Activated T-cell treated with anti-CD3 and anti-CD28 coated beads, Interleukin-2, amount 50 U/mL, for 72 hours (primary cell): Measurements from ENCODE around the gene UBTD1. TPM values are rescaled to one million over a fixed set of nuclear protein-coding genes. Genes with fewer than 3 reads are reported as not detected.
A peak's percentile ranks its signal among the peaks of the same experiment; 100 is the strongest.

ENCODE experiments used
- ATAC-seq, 2 donors: fragments of 150-1000 bp; cut with Tn5 transposase; replicated peaks in 1 of 2; 2 replicates each; pipeline ENCODE4 v1.10.0; 2021; ENCODE audit warnings: moderate library complexity in 2 of 2, mild to moderate bottlenecking in 1 of 2
- DNase-seq, 2 donors: peaks; one replicate each; pipeline ENCODE4 v3.0.0; 2021 to 2022; ENCODE audit warnings: mixed read lengths in 1 of 2
- H3K27ac Mint-ChIP-seq: one replicate; pipeline ENCODE4 v1.8.0; 2022; ENCODE audit warnings: mild to moderate bottlenecking, moderate library complexity, mixed read lengths
- H3K27me3 Mint-ChIP-seq: one replicate; pipeline ENCODE4 v1.8.0; 2022; ENCODE audit warnings: low read depth, mixed read lengths
- H3K36me3 Mint-ChIP-seq, 2 donors: one replicate each; pipeline ENCODE4 v1.8.0; 2022; ENCODE audit warnings: mixed read lengths in 2 of 2, mild to moderate bottlenecking in 1 of 2; ENCODE audit not compliant: insufficient read depth in 2 of 2
- H3K4me1 Mint-ChIP-seq: one replicate; pipeline ENCODE4 v1.8.0; 2022; ENCODE audit warnings: low read depth, mixed read lengths
- H3K4me3 Mint-ChIP-seq, 2 donors: one replicate each; pipeline ENCODE4 v1.8.0; 2022; ENCODE audit warnings: mild to moderate bottlenecking in 2 of 2, mixed read lengths in 2 of 2, moderate library complexity in 2 of 2
- H3K9me3 Mint-ChIP-seq, 2 donors: one replicate each; pipeline ENCODE4 v1.8.0; 2022; ENCODE audit warnings: mixed read lengths in 2 of 2
- total RNA-seq, 2 donors: library from RNA; stranded (reverse); gene quantifications; one replicate each; pipeline ENCODE4 v1.2.3, GENCODE V29; 2022

The UBTD1 gene
- total RNA-seq, 2 donors from 2014 or later: 3.7 to 4.1 TPM

- ATAC-seq (no peak), DNase-seq (no peak)
- Mint-ChIP-seq H3K4me3 (no peak overlapping the region), H3K4me1 (peaks cover 22% of the 10 kb centered on the region), H3K36me3 (no peaks in the 10 kb centered on the region), H3K27ac (no peak overlapping the region), H3K9me3 (no peaks in the 10 kb centered on the region), H3K27me3 (no peaks in the 10 kb centered on the region)
Observed at GRCh38 chr10:97539523-97540200, 40.9 kb downstream of the UBTD1 start.

GRCh38 chr10:97540669-97541500, 42.2 kb downstream of the UBTD1 start:
- H3K4me1 Mint-ChIP-seq: peaks cover 22% of the 10 kb centered on the region

GRCh38 chr10:97542169-97543024, 43.7 kb downstream of the UBTD1 start:
- H3K9me3 Mint-ChIP-seq: no peaks in the 10 kb centered on the region
- H3K27me3 Mint-ChIP-seq: no peaks in the 10 kb centered on the region
- H3K4me1 Mint-ChIP-seq: peaks cover 22% of the 10 kb centered on the region
- H3K36me3 Mint-ChIP-seq: no peaks in the 10 kb centered on the region
- DNase-seq (peak; percentile 41 to 46), ATAC-seq (peak; percentile 65 to 68)
- peak overlapping the region; percentile 50 to 58 for H3K4me3 Mint-ChIP-seq
- H3K27ac Mint-ChIP-seq: no peak overlapping the region

More at GRCh38 chr10:97540669-97541500, 42.2 kb downstream of the UBTD1 start:
- Mint-ChIP-seq H3K4me3 (no peak overlapping the region), H3K27ac (no peak overlapping the region), H3K27me3 (no peaks in the 10 kb centered on the region), H3K9me3 (no peaks in the 10 kb centered on the region), H3K36me3 (no peaks in the 10 kb centered on the region)
- ATAC-seq: no peak
- no peak for DNase-seq

- peaks cover 22% of the 10 kb centered on the region for H3K4me1 Mint-ChIP-seq
- H3K36me3 Mint-ChIP-seq: no peaks in the 10 kb centered on the region
- H3K9me3 Mint-ChIP-seq: no peaks in the 10 kb centered on the region
- peak; percentile 93 to 94 for ATAC-seq
- DNase-seq: peak; percentile 64 to 73
- H3K4me3 Mint-ChIP-seq: peak overlapping the region; percentile 50 to 58
- H3K27ac Mint-ChIP-seq: peak overlapping the region; percentile 66
- H3K27me3 Mint-ChIP-seq: no peaks in the 10 kb centered on the region
Observed at GRCh38 chr10:97543025-97543546, 44.4 kb downstream of the UBTD1 start.

GRCh38 chr10:97546456-97547270, 47.9 kb downstream of the UBTD1 start:
- Mint-ChIP-seq H3K27ac (no peak overlapping the region), H3K36me3 (no peaks in the 10 kb centered on the region), H3K4me3 (no peak overlapping the region), H3K27me3 (no peaks in the 10 kb centered on the region), H3K9me3 (no peaks in the 10 kb centered on the region), H3K4me1 (peaks cover 22% of the 10 kb centered on the region)
- ATAC-seq (no peak), DNase-seq (no peak)

GRCh38 chr10:97547271-97547600, 48.5 kb downstream of the UBTD1 start:
- Mint-ChIP-seq H3K36me3 (no peaks in the 10 kb centered on the region), H3K9me3 (no peaks in the 10 kb centered on the region), H3K27ac (no peak overlapping the region), H3K4me1 (peaks cover 16% of the 10 kb centered on the region), H3K27me3 (no peaks in the 10 kb centered on the region), H3K4me3 (no peak overlapping the region)
- no peak for ATAC-seq
- DNase-seq: no peak

- Mint-ChIP-seq H3K4me3 (no peak overlapping the region), H3K36me3 (no peaks in the 10 kb centered on the region), H3K9me3 (no peaks in the 10 kb centered on the region), H3K27ac (no peak overlapping the region), H3K27me3 (no peaks in the 10 kb centered on the region), H3K4me1 (peaks cover 9% of the 10 kb centered on the region)
- ATAC-seq: no peak
- no peak for DNase-seq
Observed at GRCh38 chr10:97547962-97548361, 49.2 kb downstream of the UBTD1 start.

GRCh38 chr10:97548828-97549455, 50.2 kb downstream of the UBTD1 start:
- Mint-ChIP-seq H3K4me1 (no peaks in the 10 kb centered on the region), H3K36me3 (no peaks in the 10 kb centered on the region), H3K9me3 (no peaks in the 10 kb centered on the region), H3K27ac (no peak overlapping the region), H3K27me3 (no peaks in the 10 kb centered on the region), H3K4me3 (no peak overlapping the region)
- ATAC-seq (no peak), DNase-seq (no peak)

- no peaks in the 10 kb centered on the region for H3K4me1 Mint-ChIP-seq
- H3K27me3 Mint-ChIP-seq: no peaks in the 10 kb centered on the region
- H3K9me3 Mint-ChIP-seq: no peaks in the 10 kb centered on the region
- H3K4me3 Mint-ChIP-seq: no peak overlapping the region
- no peak overlapping the region for H3K27ac Mint-ChIP-seq
- DNase-seq: no peak
- no peak for ATAC-seq
- H3K36me3 Mint-ChIP-seq: no peaks in the 10 kb centered on the region
Observed at GRCh38 chr10:97549587-97550322, 51.0 kb downstream of the UBTD1 start.

- H3K27me3 Mint-ChIP-seq: no peaks in the 10 kb centered on the region
Observed at GRCh38 chr10:97550336-97551149, 51.8 kb downstream of the UBTD1 start.

GRCh38 chr10:97551271-97551670, 52.5 kb downstream of the UBTD1 start:
- ATAC-seq: no peak
- Mint-ChIP-seq H3K4me1 (no peaks in the 10 kb centered on the region), H3K27me3 (no peaks in the 10 kb centered on the region), H3K27ac (no peak overlapping the region), H3K36me3 (no peaks in the 10 kb centered on the region), H3K4me3 (no peak overlapping the region), H3K9me3 (no peaks in the 10 kb centered on the region)
- no peak for DNase-seq

More at GRCh38 chr10:97550336-97551149, 51.8 kb downstream of the UBTD1 start:
- Mint-ChIP-seq H3K27ac (no peak overlapping the region), H3K9me3 (no peaks in the 10 kb centered on the region), H3K4me3 (no peak overlapping the region), H3K4me1 (no peaks in the 10 kb centered on the region), H3K36me3 (no peaks in the 10 kb centered on the region)
- DNase-seq (no peak), ATAC-seq (no peak)
